ENCODE results near the gene KRT4.

DNA sequence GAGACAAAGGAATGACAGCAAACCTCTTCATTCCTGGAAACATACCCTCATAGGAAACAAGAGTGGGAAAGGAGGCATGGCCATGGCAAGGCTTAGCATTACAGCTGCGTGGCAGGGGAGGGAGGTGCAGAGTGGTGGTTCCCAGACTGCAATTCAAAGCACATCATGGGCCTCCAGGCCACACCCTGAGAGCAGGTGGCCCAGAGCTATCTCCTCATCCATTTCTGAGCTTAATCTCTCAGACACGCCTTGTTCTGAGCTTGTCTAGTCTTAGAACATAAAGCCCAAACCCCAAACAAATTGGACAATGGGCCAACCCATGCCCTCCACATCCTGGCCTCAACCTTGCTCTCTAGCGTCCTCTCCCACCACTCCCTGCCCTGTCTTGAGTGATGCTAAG is 12.1 kb downstream of the KRT4 start:
- TF ChIP-seq EZH2 (IDR thresholded peaks at IDR 0.05; ENCODE audit: insufficient read depth, poor library complexity, severe bottlenecking): no peak
- no peak for TF ChIP-seq EZH2phosphoT487 (IDR thresholded peaks at IDR 0.05; ENCODE audit: insufficient read depth, low read depth)

Measured in GM23248 (cell line).